HepG2 (cell line): Measurements from ENCODE around the gene INPP1. TPM values are rescaled to one million over a fixed set of nuclear protein-coding genes. Genes with fewer than 3 reads are reported as not detected.
A peak's percentile ranks its signal among the peaks of the same experiment; 100 is the strongest.

Experiments used
- BORCS8-MEF2B ChIP-seq: sonication (generic); formaldehyde crosslinking; IDR thresholded peaks from 2 replicates; pipeline ENCODE4 v1.8.0; 2022; ENCODE audit warnings: mild to moderate bottlenecking, missing genetic modification reagents
- ERF ChIP-seq: IDR thresholded peaks from 2 replicates; pipeline ENCODE4 v1.6.1; 2018; ENCODE audit warnings: missing biosample characterization, missing genetic modification reagents
- KLF11 ChIP-seq: IDR thresholded peaks from 2 replicates; pipeline ENCODE4 v1.6.1; 2016; ENCODE audit warnings: missing compliant biosample characterization
- PHF21A ChIP-seq: sonication (generic); formaldehyde crosslinking; IDR thresholded peaks from 2 replicates; pipeline ENCODE4 v1.5.0; 2020; ENCODE audit warnings: mild to moderate bottlenecking, missing genetic modification reagents
- RBFOX2 ChIP-seq: fragments of 200-400 bp; formaldehyde crosslinking; IDR thresholded peaks from 2 replicates; pipeline ENCODE4 v1.6.1; 2017; ENCODE audit warnings: low read depth, mild to moderate bottlenecking, low read length
- SRSF1 ChIP-seq: fragments of 200-400 bp; formaldehyde crosslinking; optimal IDR thresholded peaks from 2 replicates; pipeline ENCODE3; 2017; ENCODE audit warnings: mild to moderate bottlenecking, low read depth, low read length, moderate library complexity
- TCF12 ChIP-seq, 2 experiments: fragments of 450-650 bp in 1 of 2; sonication (generic) in 1 of 2; formaldehyde crosslinking in 1 of 2; IDR thresholded peaks; 2 replicates each; pipeline versions ENCODE4 v1.6.1 to v1.8.0; 2017 to 2022; ENCODE audit warnings: antibody characterized with exemption in 1 of 2, mild to moderate bottlenecking in 1 of 2, missing genetic modification reagents in 1 of 2, moderate library complexity in 1 of 2
- ZNF10 ChIP-seq: sonication (generic); formaldehyde crosslinking; IDR thresholded peaks from 2 replicates; pipeline ENCODE4 v1.4.0; 2020; ENCODE audit warnings: mild to moderate bottlenecking, low read depth, missing genetic modification reagents, borderline replicate concordance
- ZNF207 ChIP-seq: fragments of 450-650 bp; IDR thresholded peaks from 2 replicates; pipeline ENCODE4 v1.6.1; 2016; ENCODE audit warnings: antibody characterized with exemption, borderline replicate concordance
- ZNF274 ChIP-seq: sonication (generic); formaldehyde crosslinking; IDR thresholded peaks from 2 replicates; pipeline ENCODE4 v1.5.1; 2020; ENCODE audit warnings: mild to moderate bottlenecking, missing genetic modification reagents
- ZNF292 ChIP-seq: sonication (generic); formaldehyde crosslinking; IDR thresholded peaks from 2 replicates; pipeline ENCODE4 v1.8.1; 2022; ENCODE audit warnings: mild to moderate bottlenecking, low read depth, missing genetic modification reagents, borderline replicate concordance
- ZNF605 ChIP-seq: sonication (generic); formaldehyde crosslinking; IDR thresholded peaks from 2 replicates; pipeline ENCODE4 v1.8.0; 2022; ENCODE audit warnings: mild to moderate bottlenecking, missing genetic modification reagents
- ZNF878 ChIP-seq: sonication (generic); formaldehyde crosslinking; IDR thresholded peaks from 2 replicates; pipeline ENCODE4 v1.8.1; 2023; ENCODE audit warnings: mild to moderate bottlenecking, missing genetic modification reagents, moderate library complexity
- polyA plus RNA-seq, 8 experiments: library from polyadenylated mRNA; depleted of rRNA in 3 of 8; stranded (reverse) in 7 of 8; unstranded in 1 of 8; fragments of >200 nt; fragmentation: Illumina TruSeq in 4 of 8; extraction: Trizol in 4 of 8; gene quantifications; 2 replicates each; pipeline versions ENCODE4 v1.2.1 to v1.2.3, GENCODE V29; 2011 to 2016; ENCODE audit warnings: low read depth in 4 of 8, missing spikeins in 1 of 8, mixed read lengths in 1 of 8; ENCODE audit not compliant: insufficient read depth in 1 of 8
- total RNA-seq, 5 experiments: library from RNA; depleted of rRNA; stranded (reverse); fragments of >200 nt; fragmentation: Illumina TruSeq; extraction: Trizol; gene quantifications; 2 replicates each; pipeline ENCODE4 v1.2.3, GENCODE V29; 2016; ENCODE audit warnings: low read depth in 1 of 5
- TF ChIP-seq, protein P1 (sequence below): IDR thresholded peaks from 2 replicates; pipeline ENCODE4 v1.6.1; 2016; ENCODE audit warnings: low read depth
- TF ChIP-seq, protein P2 (sequence below): sonication (generic); formaldehyde crosslinking; IDR thresholded peaks from 2 replicates; pipeline ENCODE4 v1.5.0; 2020; ENCODE audit warnings: mild to moderate bottlenecking, missing genetic modification reagents, borderline replicate concordance
- TF ChIP-seq, protein P3 (sequence below): sonication (generic); formaldehyde crosslinking; IDR thresholded peaks from 2 replicates; pipeline ENCODE4 v1.8.0; 2022; ENCODE audit warnings: low read depth, missing genetic modification reagents
- TF ChIP-seq, protein P4 (sequence below): sonication (generic); formaldehyde crosslinking; conservative IDR thresholded peaks from 2 replicates; pipeline ENCODE4 v1.4.0; 2020; ENCODE audit warnings: missing genetic modification reagents
- TF ChIP-seq, protein P5 (sequence below): sonication (generic); formaldehyde crosslinking; IDR thresholded peaks from 2 replicates; pipeline ENCODE4 v1.4.0; 2020; ENCODE audit warnings: missing genetic modification reagents

INPP1 gene
- total and polyA plus RNA-seq, 2 of the 13 experiments (the other 11 are each of a cell fraction or from before 2014, with no cell fraction given) = 10.0 to 13.3 TPM

DNA sequence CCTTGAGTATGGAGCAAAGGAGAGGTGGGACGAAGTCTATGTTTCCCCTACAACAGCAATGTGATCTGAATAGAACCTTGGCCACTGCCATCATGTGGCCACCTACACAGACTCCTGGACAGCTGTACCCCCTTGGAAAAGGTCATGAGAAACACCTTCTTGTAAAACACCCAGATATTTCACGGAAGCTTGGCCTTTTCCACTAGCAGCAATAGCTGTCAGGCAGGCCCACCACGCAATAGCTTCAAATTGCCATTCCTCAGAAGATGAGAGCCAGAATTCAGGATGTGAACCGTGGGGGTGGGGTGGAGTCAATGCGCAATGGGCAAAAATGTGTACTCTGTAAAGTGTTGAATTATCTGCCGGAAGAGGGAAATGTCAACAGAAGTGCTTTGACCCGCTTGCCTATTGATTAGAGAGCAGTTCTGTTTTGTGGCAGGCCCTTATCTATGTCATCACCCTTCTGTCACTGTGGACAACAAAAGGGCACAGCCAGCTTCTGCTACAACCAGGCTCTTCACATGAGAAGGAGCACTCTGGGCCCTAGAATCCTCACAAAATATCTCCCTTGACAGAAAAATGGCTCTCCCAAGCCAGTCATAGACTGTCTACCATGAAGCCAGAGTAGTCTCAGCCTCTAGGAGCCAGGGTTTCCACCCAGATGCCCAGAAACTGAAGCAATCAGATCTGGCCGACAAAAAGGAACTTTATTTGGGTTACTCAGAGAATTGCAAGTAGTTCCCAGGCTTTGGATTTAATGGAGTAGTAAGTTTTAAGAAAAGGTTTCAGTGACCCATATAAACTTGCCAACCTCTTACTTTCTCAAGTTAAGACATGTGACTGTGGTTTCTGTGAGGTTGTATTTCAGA, 9.5 kb downstream of the INPP1 start (continued):
- TF ChIP-seq, protein P1, sequence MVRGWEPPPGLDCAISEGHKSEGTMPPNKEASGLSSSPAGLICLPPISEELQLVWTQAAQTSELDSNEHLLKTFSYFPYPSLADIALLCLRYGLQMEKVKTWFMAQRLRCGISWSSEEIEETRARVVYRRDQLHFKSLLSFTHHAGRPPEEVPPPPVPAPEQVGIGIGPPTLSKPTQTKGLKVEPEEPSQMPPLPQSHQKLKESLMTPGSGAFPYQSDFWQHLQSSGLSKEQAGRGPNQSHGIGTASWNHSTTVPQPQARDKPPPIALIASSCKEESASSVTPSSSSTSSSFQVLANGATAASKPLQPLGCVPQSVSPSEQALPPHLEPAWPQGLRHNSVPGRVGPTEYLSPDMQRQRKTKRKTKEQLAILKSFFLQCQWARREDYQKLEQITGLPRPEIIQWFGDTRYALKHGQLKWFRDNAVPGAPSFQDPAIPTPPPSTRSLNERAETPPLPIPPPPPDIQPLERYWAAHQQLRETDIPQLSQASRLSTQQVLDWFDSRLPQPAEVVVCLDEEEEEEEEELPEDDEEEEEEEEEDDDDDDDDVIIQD = peak; percentile 98
- peak; percentile 92 for TF ChIP-seq KLF11 (CRISPR knock-in tag)
- TF ChIP-seq ZNF292 (CRISPR knock-in tag) = peak; percentile 99
- TF ChIP-seq TCF12 (IDR thresholded peaks at IDR 0.05) = no peak
- TF ChIP-seq TCF12 (CRISPR knock-in tag; IDR thresholded peaks at IDR 0.05) = peak; percentile 97
- TF ChIP-seq ZNF10 (CRISPR knock-in tag) = no peak
- TF ChIP-seq, protein P2, sequence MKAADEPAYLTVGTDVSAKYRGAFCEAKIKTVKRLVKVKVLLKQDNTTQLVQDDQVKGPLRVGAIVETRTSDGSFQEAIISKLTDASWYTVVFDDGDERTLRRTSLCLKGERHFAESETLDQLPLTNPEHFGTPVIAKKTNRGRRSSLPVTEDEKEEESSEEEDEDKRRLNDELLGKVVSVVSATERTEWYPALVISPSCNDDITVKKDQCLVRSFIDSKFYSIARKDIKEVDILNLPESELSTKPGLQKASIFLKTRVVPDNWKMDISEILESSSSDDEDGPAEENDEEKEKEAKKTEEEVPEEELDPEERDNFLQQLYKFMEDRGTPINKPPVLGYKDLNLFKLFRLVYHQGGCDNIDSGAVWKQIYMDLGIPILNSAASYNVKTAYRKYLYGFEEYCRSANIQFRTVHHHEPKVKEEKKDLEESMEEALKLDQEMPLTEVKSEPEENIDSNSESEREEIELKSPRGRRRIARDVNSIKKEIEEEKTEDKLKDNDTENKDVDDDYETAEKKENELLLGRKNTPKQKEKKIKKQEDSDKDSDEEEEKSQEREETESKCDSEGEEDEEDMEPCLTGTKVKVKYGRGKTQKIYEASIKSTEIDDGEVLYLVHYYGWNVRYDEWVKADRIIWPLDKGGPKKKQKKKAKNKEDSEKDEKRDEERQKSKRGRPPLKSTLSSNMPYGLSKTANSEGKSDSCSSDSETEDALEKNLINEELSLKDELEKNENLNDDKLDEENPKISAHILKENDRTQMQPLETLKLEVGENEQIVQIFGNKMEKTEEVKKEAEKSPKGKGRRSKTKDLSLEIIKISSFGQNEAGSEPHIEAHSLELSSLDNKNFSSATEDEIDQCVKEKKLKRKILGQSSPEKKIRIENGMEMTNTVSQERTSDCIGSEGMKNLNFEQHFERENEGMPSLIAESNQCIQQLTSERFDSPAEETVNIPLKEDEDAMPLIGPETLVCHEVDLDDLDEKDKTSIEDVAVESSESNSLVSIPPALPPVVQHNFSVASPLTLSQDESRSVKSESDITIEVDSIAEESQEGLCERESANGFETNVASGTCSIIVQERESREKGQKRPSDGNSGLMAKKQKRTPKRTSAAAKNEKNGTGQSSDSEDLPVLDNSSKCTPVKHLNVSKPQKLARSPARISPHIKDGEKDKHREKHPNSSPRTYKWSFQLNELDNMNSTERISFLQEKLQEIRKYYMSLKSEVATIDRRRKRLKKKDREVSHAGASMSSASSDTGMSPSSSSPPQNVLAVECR (CRISPR knock-in tag) = peak; percentile 91; the same call in 1 of the 2 replicates
- peak; percentile 99 for TF ChIP-seq PHF21A (CRISPR knock-in tag)
- no peak for TF ChIP-seq SRSF1
- TF ChIP-seq ERF (CRISPR knock-in tag) = peak; percentile 99
- TF ChIP-seq ZNF207 = no peak
- TF ChIP-seq BORCS8-MEF2B (CRISPR knock-in tag) = peak; percentile 95
- peak; percentile 84; the same call in 1 of the 2 replicates for TF ChIP-seq ZNF274
- TF ChIP-seq, protein P3, sequence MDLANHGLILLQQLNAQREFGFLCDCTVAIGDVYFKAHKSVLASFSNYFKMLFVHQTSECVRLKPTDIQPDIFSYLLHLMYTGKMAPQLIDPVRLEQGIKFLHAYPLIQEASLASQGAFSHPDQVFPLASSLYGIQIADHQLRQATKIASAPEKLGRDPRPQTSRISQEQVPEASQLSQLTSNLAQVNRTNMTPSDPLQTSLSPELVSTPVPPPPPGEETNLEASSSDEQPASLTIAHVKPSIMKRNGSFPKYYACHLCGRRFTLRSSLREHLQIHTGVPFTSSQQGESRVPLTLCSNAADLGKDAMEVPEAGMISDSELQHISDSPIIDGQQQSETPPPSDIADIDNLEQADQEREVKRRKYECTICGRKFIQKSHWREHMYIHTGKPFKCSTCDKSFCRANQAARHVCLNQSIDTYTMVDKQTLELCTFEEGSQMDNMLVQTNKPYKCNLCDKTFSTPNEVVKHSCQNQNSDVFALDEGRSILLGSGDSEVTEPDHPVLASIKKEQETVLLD = no peak
- TF ChIP-seq ZNF878 (CRISPR knock-in tag) = peak; percentile 98
- peak; percentile 99 for TF ChIP-seq ZNF605
- TF ChIP-seq, protein P4, sequence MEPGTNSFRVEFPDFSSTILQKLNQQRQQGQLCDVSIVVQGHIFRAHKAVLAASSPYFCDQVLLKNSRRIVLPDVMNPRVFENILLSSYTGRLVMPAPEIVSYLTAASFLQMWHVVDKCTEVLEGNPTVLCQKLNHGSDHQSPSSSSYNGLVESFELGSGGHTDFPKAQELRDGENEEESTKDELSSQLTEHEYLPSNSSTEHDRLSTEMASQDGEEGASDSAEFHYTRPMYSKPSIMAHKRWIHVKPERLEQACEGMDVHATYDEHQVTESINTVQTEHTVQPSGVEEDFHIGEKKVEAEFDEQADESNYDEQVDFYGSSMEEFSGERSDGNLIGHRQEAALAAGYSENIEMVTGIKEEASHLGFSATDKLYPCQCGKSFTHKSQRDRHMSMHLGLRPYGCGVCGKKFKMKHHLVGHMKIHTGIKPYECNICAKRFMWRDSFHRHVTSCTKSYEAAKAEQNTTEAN (CRISPR knock-in tag) = 0 out of 2 replicates have a peak, but pooled peaks have one; percentile 35
- TF ChIP-seq RBFOX2 = 0 out of 2 replicates have a peak, but pooled peaks have one; percentile 7
- TF ChIP-seq, protein P5, sequence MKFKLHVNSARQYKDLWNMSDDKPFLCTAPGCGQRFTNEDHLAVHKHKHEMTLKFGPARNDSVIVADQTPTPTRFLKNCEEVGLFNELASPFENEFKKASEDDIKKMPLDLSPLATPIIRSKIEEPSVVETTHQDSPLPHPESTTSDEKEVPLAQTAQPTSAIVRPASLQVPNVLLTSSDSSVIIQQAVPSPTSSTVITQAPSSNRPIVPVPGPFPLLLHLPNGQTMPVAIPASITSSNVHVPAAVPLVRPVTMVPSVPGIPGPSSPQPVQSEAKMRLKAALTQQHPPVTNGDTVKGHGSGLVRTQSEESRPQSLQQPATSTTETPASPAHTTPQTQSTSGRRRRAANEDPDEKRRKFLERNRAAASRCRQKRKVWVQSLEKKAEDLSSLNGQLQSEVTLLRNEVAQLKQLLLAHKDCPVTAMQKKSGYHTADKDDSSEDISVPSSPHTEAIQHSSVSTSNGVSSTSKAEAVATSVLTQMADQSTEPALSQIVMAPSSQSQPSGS (CRISPR knock-in tag) = peak; percentile 97
